ENCODE measurements around the gene GCSAM.

Gene GCSAM

GRCh38 chr3:112129925-112130637 lies 3.0 kb downstream of the GCSAM start:
- no peak overlapping the region for H3K4me3 ChIP-seq (ENCODE audit: low read depth, low read length)

GRCh38 chr3:112128843-112129727 lies 4.0 kb downstream of the GCSAM start:
- no peak overlapping the region for H3K4me3 ChIP-seq (ENCODE audit: low read depth, low read length)

GRCh38 chr3:112127522-112128494 lies 5.2 kb downstream of the GCSAM start:
- H3K4me3 ChIP-seq (ENCODE audit: low read depth, low read length), result no peak overlapping the region

GRCh38 chr3:112126511-112126911 lies 6.5 kb downstream of the GCSAM start:
- H3K4me3 ChIP-seq (ENCODE audit: low read depth, low read length), result no peak overlapping the region

- no peak overlapping the region for H3K4me3 ChIP-seq (ENCODE audit: low read depth, low read length)
Measured at GRCh38 chr3:112124907-112125607, 8.0 kb downstream of the GCSAM start.

GRCh38 chr3:112123548-112123947 lies 9.5 kb downstream of the GCSAM start:
- H3K4me3 ChIP-seq (ENCODE audit: low read depth, low read length), result no peak overlapping the region

GRCh38 chr3:112122870-112123269 lies 10.2 kb downstream of the GCSAM start:
- no peak overlapping the region for H3K4me3 ChIP-seq (ENCODE audit: low read depth, low read length)

GRCh38 chr3:112121577-112122547 lies 11.2 kb downstream of the GCSAM start:
- no peak overlapping the region for H3K4me3 ChIP-seq (ENCODE audit: low read depth, low read length)

GRCh38 chr3:112119962-112120836 lies 12.8 kb downstream of the GCSAM start:
- H3K4me3 ChIP-seq (ENCODE audit: low read depth, low read length), result no peak overlapping the region

- H3K4me3 ChIP-seq (ENCODE audit: low read depth, low read length), result no peak overlapping the region
Measured at GRCh38 chr3:112117841-112118571, 15.0 kb downstream of the GCSAM start.

GRCh38 chr3:112117415-112117814 lies 15.6 kb downstream of the GCSAM start:
- no peak overlapping the region for H3K4me3 ChIP-seq (ENCODE audit: low read depth, low read length)

GRCh38 chr3:112116748-112117186 lies 16.3 kb downstream of the GCSAM start:
- H3K4me3 ChIP-seq (ENCODE audit: low read depth, low read length), result no peak overlapping the region

GRCh38 chr3:112115806-112116383 lies 17.2 kb downstream of the GCSAM start:
- no peak overlapping the region for H3K4me3 ChIP-seq (ENCODE audit: low read depth, low read length)

GRCh38 chr3:112115161-112115739 lies 17.8 kb downstream of the GCSAM start:
- no peak overlapping the region for H3K4me3 ChIP-seq (ENCODE audit: low read depth, low read length)

- H3K4me3 ChIP-seq (ENCODE audit: low read depth, low read length), result no peak overlapping the region
Measured at GRCh38 chr3:112114576-112115160, 18.4 kb downstream of the GCSAM start.

- no peak overlapping the region for H3K4me3 ChIP-seq (ENCODE audit: low read depth, low read length)
Measured at GRCh38 chr3:112111785-112112402, 21.2 kb downstream of the GCSAM start.

All from iPS-11a (cell line).